Glutamatergic neuron (in vitro differentiated cells): Measurements from ENCODE around the gene DNAH14. TPM values are rescaled to one million over a fixed set of nuclear protein-coding genes. Genes with fewer than 3 reads are reported as not detected.
"Not testable (repeated sequence)": the region's sequence is repeated elsewhere in the genome, so short reads cannot be mapped to it uniquely, and the experiment has no call there.

Experiments
- DNase-seq: peaks from one replicate; pipeline ENCODE4 v3.0.0; 2022
- H3K27ac Mint-ChIP-seq: one replicate; pipeline ENCODE4 v1.8.0; 2020; ENCODE audit warnings: mild to moderate bottlenecking, mixed read lengths, inconsistent platforms; ENCODE audit not compliant: unreplicated experiment
- H3K27me3 Mint-ChIP-seq: one replicate; pipeline ENCODE4 v1.8.0; 2020; ENCODE audit warnings: mild to moderate bottlenecking, moderate library complexity, mixed read lengths, inconsistent platforms; ENCODE audit not compliant: unreplicated experiment
- H3K36me3 Mint-ChIP-seq: one replicate; pipeline ENCODE4 v1.8.0; 2020; ENCODE audit warnings: mild to moderate bottlenecking, mixed read lengths, inconsistent platforms; ENCODE audit not compliant: unreplicated experiment
- H3K4me1 Mint-ChIP-seq: one replicate; pipeline ENCODE4 v1.8.0; 2020; ENCODE audit warnings: mild to moderate bottlenecking, low read depth, mixed read lengths, inconsistent platforms; ENCODE audit not compliant: unreplicated experiment
- H3K4me3 Mint-ChIP-seq: one replicate; pipeline ENCODE4 v1.8.0; 2020; ENCODE audit warnings: mild to moderate bottlenecking, mixed read lengths, inconsistent platforms; ENCODE audit not compliant: unreplicated experiment
- H3K9me3 Mint-ChIP-seq: one replicate; pipeline ENCODE4 v1.8.0; 2020; ENCODE audit warnings: mild to moderate bottlenecking, moderate library complexity, mixed read lengths, inconsistent platforms; ENCODE audit not compliant: unreplicated experiment
- total RNA-seq: library from RNA; stranded (reverse); fragmentation: NEBNext Ultra II Directional; extraction: Animal tissue kit (Norgen Biotek cat#: 25700); gene quantifications from one replicate; pipeline ENCODE4 v1.2.1, GENCODE V29; 2021; ENCODE audit not compliant: unreplicated experiment
- TF ChIP-seq, protein P1 (sequence below): fragments of 200-600 bp; sonication (generic); IDR thresholded peaks from one replicate; pipeline ENCODE4 v1.5.0; 2021; ENCODE audit not compliant: partially characterized antibody, unreplicated experiment

DNAH14 gene
- total RNA-seq, 1 donor from 2014 or later, result 36.6 TPM

DNA sequence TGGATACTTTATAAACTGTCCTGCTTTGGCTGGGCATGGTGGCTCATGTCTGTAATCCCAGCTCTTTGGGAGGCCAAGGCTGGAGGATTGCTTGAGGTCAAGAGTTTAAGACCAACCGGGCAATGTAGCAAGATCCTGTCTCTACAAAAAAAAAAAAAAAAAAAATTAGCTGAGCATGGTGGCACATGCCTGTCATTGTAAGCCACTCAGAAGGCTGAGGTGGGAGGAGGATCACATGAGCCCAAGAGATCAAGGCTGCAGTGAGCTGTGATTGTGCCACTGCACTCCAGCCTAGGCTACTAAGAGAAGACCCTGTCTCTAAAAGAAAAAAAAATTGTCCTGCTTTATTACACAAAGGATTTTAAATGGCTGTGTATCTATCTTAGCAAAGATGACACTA lies 403.2 kb downstream of the DNAH14 start:
- Mint-ChIP-seq H3K27me3 (no peaks in the 10 kb centered on the region), H3K36me3 (no peaks in the 10 kb centered on the region), H3K27ac (no peak overlapping the region), H3K9me3 (no peaks in the 10 kb centered on the region), H3K4me1 (no peaks in the 10 kb centered on the region), H3K4me3 (no peak overlapping the region)
- TF ChIP-seq, protein P1, sequence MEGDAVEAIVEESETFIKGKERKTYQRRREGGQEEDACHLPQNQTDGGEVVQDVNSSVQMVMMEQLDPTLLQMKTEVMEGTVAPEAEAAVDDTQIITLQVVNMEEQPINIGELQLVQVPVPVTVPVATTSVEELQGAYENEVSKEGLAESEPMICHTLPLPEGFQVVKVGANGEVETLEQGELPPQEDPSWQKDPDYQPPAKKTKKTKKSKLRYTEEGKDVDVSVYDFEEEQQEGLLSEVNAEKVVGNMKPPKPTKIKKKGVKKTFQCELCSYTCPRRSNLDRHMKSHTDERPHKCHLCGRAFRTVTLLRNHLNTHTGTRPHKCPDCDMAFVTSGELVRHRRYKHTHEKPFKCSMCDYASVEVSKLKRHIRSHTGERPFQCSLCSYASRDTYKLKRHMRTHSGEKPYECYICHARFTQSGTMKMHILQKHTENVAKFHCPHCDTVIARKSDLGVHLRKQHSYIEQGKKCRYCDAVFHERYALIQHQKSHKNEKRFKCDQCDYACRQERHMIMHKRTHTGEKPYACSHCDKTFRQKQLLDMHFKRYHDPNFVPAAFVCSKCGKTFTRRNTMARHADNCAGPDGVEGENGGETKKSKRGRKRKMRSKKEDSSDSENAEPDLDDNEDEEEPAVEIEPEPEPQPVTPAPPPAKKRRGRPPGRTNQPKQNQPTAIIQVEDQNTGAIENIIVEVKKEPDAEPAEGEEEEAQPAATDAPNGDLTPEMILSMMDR, result no peak
- DNase-seq, result no peak

GRCh38 chr1:225335098-225335778 lies 405.8 kb downstream of the DNAH14 start:
- not testable (repeated sequence) for H3K4me3 Mint-ChIP-seq, H3K4me1 Mint-ChIP-seq, H3K27ac Mint-ChIP-seq, H3K27me3 Mint-ChIP-seq, H3K9me3 Mint-ChIP-seq, DNase-seq, H3K36me3 Mint-ChIP-seq

DNA sequence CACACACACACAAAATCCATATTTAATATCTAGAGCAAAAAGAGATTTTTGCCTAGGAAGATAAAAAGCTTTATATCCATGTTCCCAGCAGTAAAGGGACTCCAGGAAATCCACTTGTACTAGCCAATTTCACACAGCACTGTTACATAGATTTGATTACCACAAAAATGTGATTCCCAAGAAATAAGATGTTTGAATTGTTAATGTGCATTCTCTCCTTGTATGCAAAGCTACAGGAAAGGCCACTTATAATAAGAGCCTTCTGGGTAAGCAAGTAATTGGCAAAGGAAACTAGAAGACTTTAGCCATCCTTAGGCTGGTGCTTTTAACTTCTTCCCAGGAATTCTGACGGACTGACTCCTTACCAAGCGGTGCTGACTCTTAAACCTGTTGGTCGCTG lies 409.1 kb downstream of the DNAH14 start:
- Mint-ChIP-seq H3K4me3 (no peak overlapping the region), H3K27ac (no peak overlapping the region), H3K36me3 (no peaks in the 10 kb centered on the region), H3K9me3 (no peaks in the 10 kb centered on the region), H3K27me3 (peaks cover 1% of the 10 kb centered on the region), H3K4me1 (no peaks in the 10 kb centered on the region)
- no peak for DNase-seq
- TF ChIP-seq, protein P1, result no peak

- no peaks in the 10 kb centered on the region for H3K4me1 Mint-ChIP-seq
- TF ChIP-seq, protein P1, result no peak
- no peaks in the 10 kb centered on the region for H3K9me3 Mint-ChIP-seq
- DNase-seq, result no peak
- H3K36me3 Mint-ChIP-seq, result no peaks in the 10 kb centered on the region
- H3K4me3 Mint-ChIP-seq, result no peak overlapping the region
- no peak overlapping the region for H3K27ac Mint-ChIP-seq
- peaks cover 1% of the 10 kb centered on the region for H3K27me3 Mint-ChIP-seq
Observed at GRCh38 chr1:225341642-225342041, 412.2 kb downstream of the DNAH14 start.

DNA sequence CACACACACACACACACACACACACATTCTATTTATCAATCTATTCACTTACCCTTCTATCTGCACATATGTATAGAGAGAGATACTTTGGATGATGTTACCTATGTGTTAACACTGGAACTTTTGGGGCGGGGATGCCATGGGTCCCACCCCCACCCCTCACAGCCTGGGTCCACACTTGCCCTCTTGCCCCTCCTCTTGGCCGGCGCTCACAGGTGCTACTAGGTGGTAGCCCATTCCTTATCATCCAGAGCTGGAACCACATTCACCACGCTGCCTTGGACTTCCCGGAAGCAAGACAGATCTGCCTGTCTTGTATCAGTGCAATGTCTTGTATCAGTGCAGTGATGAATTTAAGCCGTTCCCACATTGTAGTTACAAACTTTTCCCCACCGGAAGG lies 413.2 kb downstream of the DNAH14 start:
- peaks cover 5% of the 10 kb centered on the region for H3K4me1 Mint-ChIP-seq
- TF ChIP-seq, protein P1, result no peak
- H3K9me3 Mint-ChIP-seq, result no peaks in the 10 kb centered on the region
- no peak for DNase-seq
- H3K36me3 Mint-ChIP-seq, result no peaks in the 10 kb centered on the region
- H3K4me3 Mint-ChIP-seq, result no peak overlapping the region
- peaks cover 1% of the 10 kb centered on the region for H3K27me3 Mint-ChIP-seq
- H3K27ac Mint-ChIP-seq, result no peak overlapping the region

DNA sequence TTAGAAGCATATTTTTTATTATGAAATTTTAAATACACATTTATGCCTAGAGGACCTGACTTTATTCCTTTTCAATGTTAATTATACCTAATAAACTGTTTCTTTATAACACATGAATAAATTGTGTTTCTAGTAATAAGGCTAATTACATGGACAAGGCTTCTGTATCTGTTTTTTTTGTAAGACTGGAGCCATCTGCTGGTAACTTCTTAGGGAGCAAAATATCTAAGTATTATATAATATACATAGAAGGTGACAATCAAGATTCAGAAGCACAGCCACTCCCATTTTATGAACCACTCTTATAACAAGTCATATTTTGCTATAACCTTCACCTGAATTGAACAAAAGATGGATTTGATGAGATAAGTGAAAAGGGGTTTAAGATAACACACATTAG lies 414.1 kb downstream of the DNAH14 start:
- peaks cover 5% of the 10 kb centered on the region for H3K4me1 Mint-ChIP-seq
- DNase-seq, result no peak
- no peaks in the 10 kb centered on the region for H3K9me3 Mint-ChIP-seq
- H3K36me3 Mint-ChIP-seq, result no peaks in the 10 kb centered on the region
- H3K4me3 Mint-ChIP-seq, result no peak overlapping the region
- TF ChIP-seq, protein P1, result no peak
- no peak overlapping the region for H3K27ac Mint-ChIP-seq
- peaks cover 1% of the 10 kb centered on the region for H3K27me3 Mint-ChIP-seq
